ENCODE data around the gene CFAP299. TPM values are rescaled to one million over a fixed set of nuclear protein-coding genes. Genes with fewer than 3 reads are reported as not detected.

Gene CFAP299
- total and polyA plus RNA-seq, 2 of the 8 experiments (the other 6 are each of a cell fraction or from before 2014, with no cell fraction given) = not detected

GRCh38 chr4:80840396-80840795 is 504.9 kb downstream of the CFAP299 start:
- Histone ChIP-seq H2AK5ac (ENCODE audit: low read depth, low read length) (no peak overlapping the region), H3K14ac (ENCODE audit: insufficient read length) (no peak overlapping the region), H3K79me1 (ENCODE audit: low read depth, low read length) (no peaks in the 10 kb centered on the region), H3K4ac (replicated peaks; ENCODE audit: insufficient read length, low read depth, low read length) (no peak overlapping the region), H3K4me3 (ENCODE audit: extremely low read depth in 1 of 4, insufficient read depth in 2 of 4, low read depth in 3 of 4, low read length in 4 of 4) (no peak overlapping the region), H3K18ac (ENCODE audit: extremely low read depth, low read length) (no peak overlapping the region), H3K4me1 (replicated peaks in 1 of 4; ENCODE audit: control insufficient read depth in 3 of 4, insufficient read depth in 4 of 4, low read length in 3 of 4) (no peaks in the 10 kb centered on the region), H3K23ac (ENCODE audit: insufficient read length) (no peak overlapping the region), H3K79me2 (ENCODE audit: control insufficient read depth in 1 of 2, insufficient read depth in 2 of 2, low read length in 2 of 2) (no peaks in the 10 kb centered on the region), H3K4me2 (ENCODE audit: insufficient read depth in 1 of 2, low read depth in 2 of 2, low read length in 2 of 2) (no peak overlapping the region), H4K20me1 (replicated peaks in 1 of 2; ENCODE audit: control insufficient read depth in 1 of 2, insufficient read depth in 2 of 2, low read length in 2 of 2) (no peaks in the 10 kb centered on the region), H3K9me3 (ENCODE audit: insufficient read depth in 2 of 2, low read depth in 1 of 2, low read length in 1 of 2) (no peaks in the 10 kb centered on the region), H3K36me3 (ENCODE audit: control insufficient read depth in 2 of 4, insufficient read depth in 4 of 4, low read length in 3 of 4) (no peaks in the 10 kb centered on the region), H3K23me2 (ENCODE audit: low read depth, low read length) (no peaks in the 10 kb centered on the region), H3K56ac (replicated peaks; ENCODE audit: insufficient read length, low read depth, low read length) (no peak overlapping the region), H3K9ac (replicated peaks in 1 of 4; ENCODE audit: extremely low read depth in 1 of 4, low read depth in 3 of 4, low read length in 3 of 4) (no peak overlapping the region), H2BK15ac (ENCODE audit: low read length) (no peak overlapping the region), H4K8ac (ENCODE audit: extremely low read depth, insufficient read depth, low read length) (no peak overlapping the region), H2BK5ac (ENCODE audit: low read depth, low read length) (no peak overlapping the region), H2AFZ (ENCODE audit: low read length) (no peak overlapping the region), H3K27ac (ENCODE audit: low read depth, low read length) (no peak overlapping the region), H2BK12ac (ENCODE audit: low read depth, low read length) (no peak overlapping the region), H4K91ac (replicated peaks; ENCODE audit: insufficient read length, low read length) (no peak overlapping the region), H3K27me3 (replicated peaks in 1 of 4; ENCODE audit: control insufficient read depth in 3 of 4, extremely low read depth in 1 of 4, insufficient read depth in 3 of 4, low read length in 3 of 4) (no peaks in the 10 kb centered on the region), H4K5ac (ENCODE audit: insufficient read length, low read depth, low read length) (no peak overlapping the region), H2BK120ac (replicated peaks; ENCODE audit: low read depth, low read length) (no peak overlapping the region), H2BK20ac (ENCODE audit: low read length) (no peak overlapping the region)
- no peak for FAIRE-seq
- DNase-seq (ENCODE audit: low read depth in 1 of 2, low spot score in 2 of 2) = no peak
- TF ChIP-seq RAD21 (IDR thresholded peaks at IDR 0.05 in 1 of 2, conservative IDR thresholded peaks at IDR 0.05 in 1 of 2; ENCODE audit: low read depth in 2 of 2, low read length in 2 of 2) (no peak), RNF2 (IDR thresholded peaks at IDR 0.05; ENCODE audit: borderline replicate concordance, low read depth, low read length, missing control alignments, poor library complexity, severe bottlenecking) (no peak), CHD1 (IDR thresholded peaks at IDR 0.05; ENCODE audit: low read depth, low read length) (no peak), NANOG (IDR thresholded peaks at IDR 0.05; ENCODE audit: insufficient read depth, low read depth, low read length, poor library complexity, severe bottlenecking) (no peak), SIN3A (conservative IDR thresholded peaks at IDR 0.05 in 1 of 2, IDR thresholded peaks at IDR 0.05 in 1 of 2; ENCODE audit: low read depth in 1 of 2, low read length in 2 of 2) (no peak), TCF12 (IDR thresholded peaks at IDR 0.05; ENCODE audit: low read depth, low read length) (no peak)
- CTCF ChIA-PET (ENCODE audit: partially characterized antibody) = no interaction called here
- WGBS, 2 experiments (ENCODE audit: extremely low coverage in 1 of 2, insufficient coverage in 1 of 2, insufficient read length in 1 of 2, insufficient replicate concordance in 2 of 2, low coverage in 1 of 2, low lambda C conversion rate in 2 of 2, missing lambda C conversion rate in 1 of 2) = 80% methylated on average over 1 of the region's 1 CpG; no CpG with 5 or more reads in 1 of the 2 experiments
- POLR2A ChIA-PET (ENCODE audit: partially characterized antibody) = no interaction called here
